ENCODE measurements around the gene KRTAP10-10. TPM values are rescaled to one million over a fixed set of nuclear protein-coding genes. Genes with fewer than 3 reads are reported as not detected.
"Not testable (repeated sequence)": the region's sequence is repeated elsewhere in the genome, so short reads cannot be mapped to it uniquely, and the experiment has no call there.

KRTAP10-10 gene, protein sequence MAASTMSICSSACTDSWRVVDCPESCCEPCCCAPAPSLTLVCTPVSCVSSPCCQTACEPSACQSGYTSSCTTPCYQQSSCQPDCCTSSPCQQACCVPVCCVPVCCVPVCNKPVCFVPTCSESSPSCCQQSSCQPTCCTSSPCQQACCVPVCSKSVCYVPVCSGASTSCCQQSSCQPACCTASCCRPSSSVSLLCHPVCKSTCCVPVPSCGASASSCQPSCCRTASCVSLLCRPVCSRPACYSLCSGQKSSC
- not detected in 2 replicates for total RNA-seq (2014; rRNA removed; shearing (Covaris generic))
- polyA plus RNA-seq (2014; cell fraction: nucleus; rRNA removed), result not detected in 2 replicates

GRCh38 chr21:44637018-44637850 lies at the start of gene KRTAP10-10:
KRTAP10-10 (plus strand) TSS chr21:44637356; CDS start chr21:44637418, 62 bp downstream.
- no peak for DNase-seq (ENCODE audit: extremely low read depth, low read depth)

DNA sequence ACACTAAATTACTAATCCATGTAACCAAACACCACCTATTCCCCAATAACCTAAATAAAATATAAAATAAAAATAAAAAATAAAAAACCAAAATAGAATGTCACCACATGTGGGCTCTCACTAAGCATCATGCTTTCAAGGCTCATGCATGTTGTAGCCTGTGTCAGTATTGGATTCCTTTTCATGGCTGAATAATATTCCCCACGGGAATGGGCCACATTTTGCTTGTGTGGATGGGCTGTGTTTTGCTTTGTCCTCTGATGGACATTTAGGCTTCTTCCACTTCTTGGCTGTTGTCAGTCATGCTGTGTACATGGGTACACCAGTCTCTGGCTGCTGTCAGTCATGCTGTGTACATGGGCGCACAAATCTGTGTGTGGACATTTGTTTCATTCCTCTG lies 48.1 kb upstream of the KRTAP10-10 start:
- DNase-seq (ENCODE audit: extremely low read depth, low read depth), result no peak

- DNase-seq (ENCODE audit: extremely low read depth, low read depth), result no peak
Measured at GRCh38 chr21:44589586-44590305, 47.4 kb upstream of the KRTAP10-10 start.

DNA sequence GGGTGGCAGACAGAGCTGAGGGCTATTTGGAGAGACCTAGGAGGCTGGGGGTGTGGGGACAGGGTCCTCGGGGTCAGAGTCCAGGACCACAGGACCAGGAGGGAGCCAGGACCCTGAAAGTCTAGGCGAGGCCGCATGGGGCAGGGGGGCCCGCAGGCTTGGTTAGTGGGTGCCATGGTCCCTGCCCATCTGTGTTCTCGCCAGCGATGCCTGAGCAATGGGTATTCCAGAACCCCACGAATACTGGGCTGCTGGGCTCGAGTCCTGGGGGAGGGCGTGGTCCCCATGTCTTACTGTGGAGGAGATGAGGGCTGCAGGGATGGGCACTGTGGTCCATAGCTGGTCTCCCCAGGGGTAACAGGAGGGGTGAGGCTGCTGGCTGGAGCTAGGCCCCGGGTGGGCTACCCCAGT lies 46.8 kb upstream of the KRTAP10-10 start:
- DNase-seq (ENCODE audit: extremely low read depth, low read depth), result no peak

DNA sequence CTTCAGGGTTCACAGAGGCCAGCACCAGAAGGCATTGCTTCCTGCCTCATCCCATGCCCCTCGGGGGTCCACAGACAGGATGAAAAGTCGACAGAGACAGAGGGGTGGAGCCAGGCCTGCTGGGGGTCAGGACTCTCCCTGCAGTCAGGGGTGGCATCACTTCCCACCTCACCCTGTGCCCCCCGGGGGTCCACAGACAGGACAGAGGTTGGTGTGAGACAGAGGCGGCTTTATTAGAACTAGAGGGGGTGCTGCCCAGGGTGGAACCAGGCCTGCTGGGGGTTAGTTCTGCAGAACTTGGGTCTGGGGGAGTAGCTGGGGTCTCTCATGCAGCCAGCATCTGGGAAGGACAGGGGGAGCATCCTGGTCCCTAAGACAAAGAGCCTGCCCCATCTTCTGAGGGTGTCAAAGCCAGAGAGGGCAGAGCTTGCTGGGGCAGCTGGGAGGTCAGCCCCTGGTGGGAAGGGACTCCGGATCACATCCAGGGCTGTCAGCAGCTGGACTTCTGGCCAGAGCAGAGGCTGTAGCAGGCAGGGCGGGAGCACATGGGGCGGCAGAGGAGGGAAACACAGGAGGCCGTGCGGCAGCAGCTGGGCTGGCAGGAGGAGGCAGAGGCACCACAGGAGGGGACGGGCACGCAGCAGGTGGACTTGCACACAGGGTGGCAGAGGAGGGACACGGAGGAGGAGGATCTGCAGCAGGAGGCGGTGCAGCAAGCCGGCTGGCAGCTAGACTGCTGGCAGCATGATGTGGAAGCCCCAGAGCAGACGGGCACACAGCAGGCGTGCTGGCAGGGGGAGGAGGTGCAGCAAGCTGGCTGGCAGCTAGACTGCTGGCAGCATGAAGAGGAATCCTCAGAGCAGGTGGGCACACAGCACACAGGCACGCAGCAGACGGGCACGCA lies 46.0 kb upstream of the KRTAP10-10 start:
- not testable (repeated sequence) for DNase-seq (ENCODE audit: extremely low read depth, low read depth)

DNA sequence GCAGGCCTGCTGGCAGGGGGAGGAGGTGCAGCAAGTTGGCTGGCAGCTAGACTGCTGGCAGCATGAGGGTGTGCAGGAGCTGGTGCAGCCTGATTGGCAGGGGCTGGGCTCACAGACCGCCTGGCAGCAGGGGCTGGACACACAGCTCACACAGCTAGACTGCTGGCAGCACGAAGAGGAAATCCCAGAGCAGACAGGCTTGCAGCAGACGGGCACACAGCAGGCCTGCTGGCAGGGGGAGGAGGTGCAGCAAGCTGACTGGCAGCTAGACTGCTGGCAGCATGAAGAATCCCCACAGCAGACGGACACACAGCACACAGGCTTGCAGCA lies 45.4 kb upstream of the KRTAP10-10 start:
- DNase-seq (ENCODE audit: extremely low read depth, low read depth), result not testable (repeated sequence)

DNA sequence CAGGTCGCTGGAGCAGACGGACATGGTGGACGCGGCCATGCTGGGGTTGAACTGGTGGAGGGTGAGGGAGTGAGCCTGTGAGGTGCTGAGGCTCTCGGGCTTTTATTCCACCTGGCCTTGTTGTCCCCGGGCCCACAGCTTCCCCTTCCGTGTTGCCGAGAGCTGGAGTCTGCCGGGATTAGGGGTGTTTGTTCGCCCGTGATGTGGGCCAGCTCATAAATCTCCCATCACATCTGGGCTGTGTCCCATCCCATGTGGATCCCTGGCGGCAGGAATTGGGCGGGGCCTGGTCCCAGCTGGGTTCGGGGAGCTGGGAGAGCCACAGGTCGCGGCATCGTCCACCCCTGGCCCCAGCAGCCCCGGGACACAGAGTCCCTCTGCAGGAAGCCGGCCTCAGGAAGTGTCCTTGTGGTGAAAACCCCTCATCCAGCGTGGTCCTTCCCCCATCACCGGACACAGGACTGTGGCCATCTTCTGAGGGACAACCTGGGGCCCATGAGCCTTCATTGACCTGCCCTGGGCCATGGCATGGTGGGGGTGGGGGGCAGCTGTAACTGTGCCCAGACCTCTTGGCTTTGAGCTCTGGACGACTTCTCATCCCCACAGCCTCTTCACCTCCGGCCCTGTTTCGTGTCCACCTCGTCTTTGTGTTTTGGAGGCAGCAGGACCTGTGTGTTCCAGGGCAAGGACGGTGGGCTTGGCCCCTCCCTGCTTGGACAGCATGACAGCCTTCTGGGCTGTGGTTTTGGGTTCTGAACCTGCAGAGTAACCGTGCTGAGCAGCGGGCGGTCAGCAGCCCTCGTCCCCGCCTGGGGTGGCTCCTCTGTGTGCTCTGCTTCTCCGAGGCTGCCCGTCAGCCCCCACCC lies 44.5 kb upstream of the KRTAP10-10 start, which contains the start of gene KRTAP10-6:
Gene KRTAP10-6, minus strand, starts transcription at position 60 of the 866 bp plus-strand sequence. Its CDS starts 21 bp downstream, at position 39.
- no peak for DNase-seq (ENCODE audit: extremely low read depth, low read depth)

GRCh38 chr21:44593598-44594405 lies 43.4 kb upstream of the KRTAP10-10 start:
- no peak for DNase-seq (ENCODE audit: extremely low read depth, low read depth)

GRCh38 chr21:44594406-44594916 lies 42.7 kb upstream of the KRTAP10-10 start:
- no peak for DNase-seq (ENCODE audit: extremely low read depth, low read depth)

GRCh38 chr21:44595524-44595923 lies 41.6 kb upstream of the KRTAP10-10 start:
- no peak for DNase-seq (ENCODE audit: extremely low read depth, low read depth)

DNA sequence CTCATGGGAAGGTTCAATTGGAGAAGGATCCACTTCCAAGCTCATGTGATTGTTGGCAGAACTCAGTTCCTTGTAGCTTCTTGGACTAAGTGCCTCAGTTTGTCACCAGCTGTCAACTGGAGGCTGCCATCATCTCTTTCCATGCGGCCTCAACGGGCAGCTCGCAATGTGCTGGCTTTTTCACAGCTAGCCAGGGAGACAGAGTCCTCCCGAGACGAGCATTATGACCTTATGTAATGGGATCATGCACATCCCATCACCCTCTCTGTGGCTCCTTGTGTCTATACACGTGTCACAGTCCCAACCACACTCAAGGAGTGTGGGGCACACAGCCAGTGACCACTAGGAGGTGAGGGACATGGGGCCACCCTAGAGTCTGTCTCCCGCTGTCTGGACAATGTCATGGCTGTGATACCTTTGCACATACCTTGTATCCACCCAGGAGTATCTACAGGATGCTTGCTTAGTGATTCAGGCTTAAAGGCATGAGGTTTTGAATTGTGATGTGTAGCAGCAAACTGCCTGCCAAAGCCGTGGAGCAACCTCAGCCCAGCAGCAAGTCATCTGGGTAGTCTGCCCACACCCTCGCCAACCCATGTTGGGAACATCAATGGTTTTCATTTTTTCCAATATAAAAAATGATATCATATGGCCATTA lies 41.0 kb upstream of the KRTAP10-10 start:
- DNase-seq (ENCODE audit: extremely low read depth, low read depth), result no peak

GRCh38 chr21:44598061-44598460 lies 39.1 kb upstream of the KRTAP10-10 start:
- DNase-seq (ENCODE audit: extremely low read depth, low read depth), result no peak

- DNase-seq (ENCODE audit: extremely low read depth, low read depth), result no peak
Measured at GRCh38 chr21:44599264-44600029, 37.7 kb upstream of the KRTAP10-10 start.

DNA sequence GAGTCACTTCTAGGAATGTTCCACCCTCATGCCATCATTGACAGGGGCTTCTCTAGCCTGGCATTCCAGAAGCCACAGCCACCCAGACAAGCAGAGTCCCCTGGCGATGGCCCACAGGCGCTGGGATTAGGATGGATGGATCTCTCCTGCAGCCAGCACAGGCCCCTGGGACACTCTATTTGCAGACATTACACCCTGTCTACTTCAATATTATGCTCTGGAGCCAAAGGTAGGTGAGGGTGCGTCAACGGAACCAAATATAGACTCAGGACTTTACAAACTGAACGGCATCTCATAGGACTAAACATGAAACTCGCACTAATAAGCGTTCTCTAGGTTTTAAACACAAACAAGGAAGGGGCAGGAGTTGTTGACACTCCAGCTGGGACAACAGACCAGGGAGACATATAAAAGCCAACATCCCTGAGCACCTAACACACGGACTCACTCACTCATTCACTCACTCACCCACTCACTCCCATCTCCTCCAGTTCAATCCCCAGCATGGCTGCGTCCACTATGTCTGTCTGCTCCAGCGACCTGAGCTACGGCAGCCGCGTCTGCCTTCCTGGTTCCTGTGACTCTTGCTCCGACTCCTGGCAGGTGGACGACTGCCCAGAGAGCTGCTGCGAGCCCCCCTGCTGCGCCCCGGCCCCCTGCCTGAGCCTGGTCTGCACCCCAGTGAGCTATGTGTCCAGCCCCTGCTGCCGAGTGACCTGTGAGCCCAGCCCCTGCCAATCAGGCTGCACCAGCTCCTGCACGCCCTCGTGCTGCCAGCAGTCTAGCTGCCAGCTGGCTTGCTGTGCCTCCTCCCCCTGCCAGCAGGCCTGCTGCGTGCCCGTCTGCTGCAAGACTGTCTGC lies 36.8 kb upstream of the KRTAP10-10 start, which contains the start of gene KRTAP10-7:
Gene KRTAP10-7, plus strand, starts transcription at position 480 of the 861 bp plus-strand sequence. Its CDS starts 25 bp downstream, at position 505.
- DNase-seq (ENCODE audit: extremely low read depth, low read depth), result not testable (repeated sequence)

- DNase-seq (ENCODE audit: extremely low read depth, low read depth), result not testable (repeated sequence)
Measured at GRCh38 chr21:44601091-44601490, 36.1 kb upstream of the KRTAP10-10 start.

Data from NCI-H460 (cell line).